Keratinocyte (primary cell): ENCODE measurements around the gene PRR5. TPM values are rescaled to one million over a fixed set of nuclear protein-coding genes. Genes with fewer than 3 reads are reported as not detected.

ENCODE experiments used
- DNase-seq: peaks from one replicate; pipeline ENCODE4 v3.0.0-alpha.2; 2011; ENCODE audit warnings: low read depth, missing footprints, low spot score
- FAIRE-seq: peaks from 2 replicates; lab custom pipeline; 2011; peaks lifted over from hg19 to GRCh38; lab: Jason Lieb, UNC
- H2AFZ ChIP-seq: 2 replicates; pipeline ENCODE4 v1.6.0; 2012; ENCODE audit warnings: low read length, control low read depth, inconsistent platforms; ENCODE audit not compliant: control insufficient read depth
- H3K27ac ChIP-seq: 2 replicates; pipeline ENCODE4 v1.5.1; 2011; ENCODE audit warnings: low read length; ENCODE audit not compliant: control insufficient read depth, insufficient read depth
- H3K27me3 ChIP-seq: 3 replicates; pipeline ENCODE4 v1.6.0; 2011; ENCODE audit warnings: low read length; ENCODE audit not compliant: control insufficient read depth, insufficient read depth; ENCODE audit errors: extremely low read depth
- H3K36me3 ChIP-seq, 2 experiments: 2 replicates in 1 of 2; 3 replicates in 1 of 2; pipeline ENCODE4 v1.5.1; 2011; ENCODE audit warnings: low read length in 2 of 2, mild to moderate bottlenecking in 1 of 2; ENCODE audit not compliant: control insufficient read depth in 2 of 2, insufficient read depth in 2 of 2; ENCODE audit errors: extremely low read depth in 1 of 2
- H3K4me1 ChIP-seq: 3 replicates; pipeline ENCODE4 v1.5.1; 2011; ENCODE audit warnings: low read length; ENCODE audit not compliant: control insufficient read depth, insufficient read depth; ENCODE audit errors: extremely low read depth
- H3K4me2 ChIP-seq: 3 replicates; pipeline ENCODE4 v1.6.0; 2011; ENCODE audit warnings: low read depth, low read length; ENCODE audit not compliant: control insufficient read depth, insufficient read depth; ENCODE audit errors: extremely low read depth
- H3K4me3 ChIP-seq, 3 experiments: fragments of 200-600 bp in 1 of 3; sonication (generic) in 1 of 3; 2 replicates in 2 of 3; 3 replicates in 1 of 3; pipeline ENCODE4 v1.5.1; 2011 to 2016; ENCODE audit warnings: low read length in 3 of 3, mild to moderate bottlenecking in 3 of 3, control low read depth in 2 of 3, inconsistent platforms in 1 of 3, low read depth in 1 of 3, mixed read lengths in 1 of 3, mixed run types in 1 of 3, moderate library complexity in 1 of 3; ENCODE audit not compliant: control insufficient read depth in 2 of 3, insufficient read depth in 2 of 3; ENCODE audit errors: extremely low read depth in 1 of 3
- H3K79me2 ChIP-seq: 2 replicates; pipeline ENCODE4 v1.6.0; 2012; ENCODE audit warnings: low read length; ENCODE audit not compliant: control insufficient read depth, insufficient read depth
- H3K9ac ChIP-seq: 3 replicates; pipeline ENCODE4 v1.6.0; 2011; ENCODE audit warnings: low read length; ENCODE audit not compliant: control insufficient read depth, insufficient read depth; ENCODE audit errors: extremely low read depth
- H3K9me1 ChIP-seq: 3 replicates; pipeline ENCODE4 v1.6.0; 2011; ENCODE audit warnings: low read length; ENCODE audit not compliant: control insufficient read depth, insufficient read depth; ENCODE audit errors: extremely low read depth
- H3K9me3 ChIP-seq: 2 replicates; pipeline ENCODE4 v1.5.1; 2012; ENCODE audit warnings: low read depth, low read length; ENCODE audit not compliant: control insufficient read depth
- H4K20me1 ChIP-seq: 3 replicates; pipeline ENCODE4 v1.6.0; 2011; ENCODE audit warnings: low read length; ENCODE audit not compliant: control insufficient read depth, insufficient read depth; ENCODE audit errors: extremely low read depth
- EZH2 ChIP-seq: IDR thresholded peaks from one replicate; pipeline ENCODE4 v1.6.1; 2012; ENCODE audit warnings: inconsistent platforms, mild to moderate bottlenecking, low read length, moderate library complexity
- dilution Hi-C: fragments of 300-500 bp; cut with MboI; formaldehyde crosslinking; loops from one replicate; pipeline ENCODE4 v1.7.0; 2020; ENCODE audit warnings: low sequenced_read_pairs; ENCODE audit not compliant: extremely low pct_ligation_motif_present
- polyA plus RNA-seq, 5 experiments: library from polyadenylated mRNA; depleted of rRNA in 3 of 5; stranded (reverse) in 3 of 5; stranded (forward) in 1 of 5; unstranded in 1 of 5; fragments of >200 nt; gene quantifications; 1 replicate in 1 of 5; 2 replicates in 3 of 5; 3 replicates in 1 of 5; pipeline versions ENCODE4 v1.2.1 to v1.2.3, GENCODE V29; 2011 to 2012; ENCODE audit warnings: missing spikeins in 2 of 5, low read depth in 1 of 5, low replicate concordance in 1 of 5
- TF ChIP-seq, protein P1 (sequence below), 3 experiments: IDR thresholded peaks in 1 of 3; conservative IDR thresholded peaks in 1 of 3; optimal IDR thresholded peaks in 1 of 3; 2 replicates in 2 of 3; 3 replicates in 1 of 3; pipeline versions ENCODE3 to v1.5.1; 2011; ENCODE audit warnings: low read length in 3 of 3, mild to moderate bottlenecking in 3 of 3, moderate library complexity in 2 of 3, control low read depth in 1 of 3, inconsistent platforms in 1 of 3; ENCODE audit not compliant: insufficient read depth in 2 of 3; ENCODE audit errors: extremely low read depth in 1 of 3

Gene PRR5
- polyA plus RNA-seq, 1 donor (not counting 4 experiments of a cell fraction or from before 2014, with no cell fraction given) = 9.1 TPM

- DNase-seq (no peak), FAIRE-seq (no peak)
- H3K36me3 ChIP-seq = peaks cover 0 to 7% of the 10 kb centered on the region in 2 experiments
Measured at GRCh38 chr22:44735518-44736428, 33.8 kb downstream of the PRR5 start.

GRCh38 chr22:44736581-44737405 is 34.8 kb downstream of the PRR5 start:
- H3K9ac ChIP-seq = no peak overlapping the region
- no peaks in the 10 kb centered on the region for H3K79me2 ChIP-seq
- no peaks in the 10 kb centered on the region for H3K9me3 ChIP-seq
- no peak overlapping the region for H3K4me2 ChIP-seq
- no peaks in the 10 kb centered on the region for H3K9me1 ChIP-seq
- peaks cover 18% of the 10 kb centered on the region for H3K27me3 ChIP-seq
- no peak overlapping the region for H2AFZ ChIP-seq
- no peaks in the 10 kb centered on the region for H4K20me1 ChIP-seq
- H3K4me3 ChIP-seq = no peak overlapping the region
- FAIRE-seq (no peak), DNase-seq (no peak)
- dilution Hi-C loops = no loop called here
- H3K36me3 ChIP-seq = peaks cover 0 to 2% of the 10 kb centered on the region in 2 experiments
- no peak for TF ChIP-seq EZH2
- TF ChIP-seq, protein P1, sequence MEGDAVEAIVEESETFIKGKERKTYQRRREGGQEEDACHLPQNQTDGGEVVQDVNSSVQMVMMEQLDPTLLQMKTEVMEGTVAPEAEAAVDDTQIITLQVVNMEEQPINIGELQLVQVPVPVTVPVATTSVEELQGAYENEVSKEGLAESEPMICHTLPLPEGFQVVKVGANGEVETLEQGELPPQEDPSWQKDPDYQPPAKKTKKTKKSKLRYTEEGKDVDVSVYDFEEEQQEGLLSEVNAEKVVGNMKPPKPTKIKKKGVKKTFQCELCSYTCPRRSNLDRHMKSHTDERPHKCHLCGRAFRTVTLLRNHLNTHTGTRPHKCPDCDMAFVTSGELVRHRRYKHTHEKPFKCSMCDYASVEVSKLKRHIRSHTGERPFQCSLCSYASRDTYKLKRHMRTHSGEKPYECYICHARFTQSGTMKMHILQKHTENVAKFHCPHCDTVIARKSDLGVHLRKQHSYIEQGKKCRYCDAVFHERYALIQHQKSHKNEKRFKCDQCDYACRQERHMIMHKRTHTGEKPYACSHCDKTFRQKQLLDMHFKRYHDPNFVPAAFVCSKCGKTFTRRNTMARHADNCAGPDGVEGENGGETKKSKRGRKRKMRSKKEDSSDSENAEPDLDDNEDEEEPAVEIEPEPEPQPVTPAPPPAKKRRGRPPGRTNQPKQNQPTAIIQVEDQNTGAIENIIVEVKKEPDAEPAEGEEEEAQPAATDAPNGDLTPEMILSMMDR (optimal IDR thresholded peaks at IDR 0.05 in 1 of 3, IDR thresholded peaks at IDR 0.05 in 1 of 3, conservative IDR thresholded peaks at IDR 0.05 in 1 of 3; ENCODE audit: extremely low read depth in 1 of 3, insufficient read depth in 2 of 3, low read length in 3 of 3) = no peak
- H3K4me1 ChIP-seq = peaks cover 13% of the 10 kb centered on the region
- no peak overlapping the region for H3K27ac ChIP-seq

More at GRCh38 chr22:44735518-44736428, 33.8 kb downstream of the PRR5 start:
- Histone ChIP-seq H3K27me3 (peaks cover 18% of the 10 kb centered on the region), H3K9me1 (no peaks in the 10 kb centered on the region), H4K20me1 (no peaks in the 10 kb centered on the region), H3K79me2 (no peaks in the 10 kb centered on the region), H3K27ac (no peak overlapping the region), H3K4me3 (no peak overlapping the region), H3K9ac (no peak overlapping the region), H3K9me3 (no peaks in the 10 kb centered on the region), H3K4me2 (no peak overlapping the region), H2AFZ (no peak overlapping the region), H3K4me1 (peaks cover 13% of the 10 kb centered on the region)
- no peak for TF ChIP-seq EZH2
- TF ChIP-seq, protein P1 (optimal IDR thresholded peaks at IDR 0.05 in 1 of 3, IDR thresholded peaks at IDR 0.05 in 1 of 3, conservative IDR thresholded peaks at IDR 0.05 in 1 of 3; ENCODE audit: extremely low read depth in 1 of 3, insufficient read depth in 2 of 3, low read length in 3 of 3) = peak; percentile 74 to 98 (median 92)
- dilution Hi-C loops = no loop called here
